ENCODE measurements around the gene KLHL25.

KLHL25 gene

DNA sequence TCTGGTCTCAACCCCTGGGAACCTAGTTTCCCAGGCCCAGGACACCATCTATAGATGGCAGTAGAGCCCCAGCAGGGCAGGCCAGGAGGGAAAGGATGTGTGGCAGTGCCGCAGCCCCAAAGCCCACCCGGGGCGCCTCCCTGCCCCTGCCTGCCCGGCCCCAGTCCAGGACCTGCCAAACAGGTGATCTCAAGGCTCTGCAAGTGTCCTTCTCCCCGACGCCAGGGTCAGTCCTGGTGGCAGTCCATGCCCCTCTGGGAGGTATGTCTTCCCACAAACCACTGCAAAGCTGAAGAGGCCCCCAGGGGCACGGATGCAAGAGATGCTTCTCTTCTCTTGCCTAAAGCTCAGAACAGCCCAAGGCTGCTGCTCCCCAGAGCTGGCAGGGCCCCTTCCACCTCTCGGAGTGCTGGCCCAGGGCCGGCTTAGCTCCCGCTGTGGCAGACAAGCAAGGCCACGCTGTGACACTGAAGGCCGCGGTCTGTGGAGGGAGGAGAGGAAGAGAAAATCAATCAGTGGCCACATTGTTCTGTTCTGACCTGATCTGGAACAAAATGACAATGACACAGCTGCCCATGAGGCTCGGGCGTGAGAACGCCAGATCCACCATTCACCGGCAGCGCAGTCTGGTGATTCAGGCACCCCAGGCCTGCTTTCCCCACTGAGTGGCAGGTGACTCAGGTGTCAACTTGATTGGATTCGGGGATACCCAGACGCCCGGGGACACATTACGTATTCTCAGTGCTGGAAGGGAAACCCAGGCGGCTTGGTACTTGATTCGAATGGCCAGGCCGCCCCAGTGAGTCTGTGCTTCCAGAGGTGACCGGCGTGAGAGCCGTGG is 34.0 kb downstream of the KLHL25 start:
- DNase-seq, result no peak

DNA sequence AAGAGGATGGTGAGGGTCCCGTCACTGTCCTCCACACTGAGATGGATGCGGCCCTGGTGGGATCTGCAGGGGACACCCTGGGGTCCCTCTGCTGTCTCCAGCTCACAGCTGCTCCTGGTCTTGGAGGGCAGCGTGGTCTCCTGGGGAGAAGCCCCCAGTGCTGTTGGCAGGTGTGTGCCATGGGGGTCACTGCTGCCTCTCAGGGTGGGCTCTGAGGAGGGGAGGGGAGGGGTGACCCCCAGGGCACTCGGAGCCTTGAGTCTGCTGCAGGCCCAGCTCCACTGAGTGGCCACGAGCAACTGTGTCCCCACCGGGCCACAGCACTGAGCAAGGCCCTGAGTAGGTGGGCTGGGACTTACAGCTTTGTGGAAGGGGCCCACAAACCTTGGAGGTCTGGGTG is 34.7 kb downstream of the KLHL25 start:
- no peak for DNase-seq

DNA sequence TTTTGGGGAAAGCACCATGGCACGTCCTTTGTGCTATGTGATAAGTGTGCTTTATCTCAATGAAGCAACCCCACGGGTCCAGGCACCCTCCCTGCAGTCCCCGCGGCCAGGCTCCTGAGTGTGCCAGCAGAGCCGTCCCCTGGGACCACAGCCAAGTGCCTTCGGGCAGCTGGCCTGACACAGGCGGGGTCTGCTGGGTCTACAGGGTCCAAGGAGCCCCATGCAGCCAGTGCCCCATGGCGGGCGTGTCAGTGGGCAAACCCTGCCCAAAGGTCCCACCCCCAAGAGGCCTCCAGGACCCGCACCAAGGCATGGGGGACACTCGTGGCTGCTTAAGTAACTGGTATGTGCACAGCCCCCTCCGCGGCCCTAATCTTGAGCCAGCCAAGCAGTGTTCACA is 35.3 kb downstream of the KLHL25 start:
- DNase-seq, result no peak

DNA sequence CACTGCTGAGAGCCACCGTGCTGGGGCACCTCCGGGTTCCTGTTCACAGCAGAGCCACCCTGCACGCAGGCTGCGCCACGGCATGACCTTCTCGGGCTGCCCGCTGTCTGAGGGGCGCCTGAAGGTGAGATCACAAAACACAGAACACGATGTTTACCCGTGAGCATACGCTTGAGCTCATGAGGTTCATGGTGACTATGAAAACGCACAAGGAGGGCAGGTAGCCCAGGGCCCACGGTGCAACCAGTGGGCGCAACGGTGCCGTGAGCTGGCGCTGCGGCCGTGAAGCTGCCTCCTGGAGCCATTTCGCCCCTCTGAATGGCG is 36.1 kb downstream of the KLHL25 start:
- no peak for DNase-seq

DNA sequence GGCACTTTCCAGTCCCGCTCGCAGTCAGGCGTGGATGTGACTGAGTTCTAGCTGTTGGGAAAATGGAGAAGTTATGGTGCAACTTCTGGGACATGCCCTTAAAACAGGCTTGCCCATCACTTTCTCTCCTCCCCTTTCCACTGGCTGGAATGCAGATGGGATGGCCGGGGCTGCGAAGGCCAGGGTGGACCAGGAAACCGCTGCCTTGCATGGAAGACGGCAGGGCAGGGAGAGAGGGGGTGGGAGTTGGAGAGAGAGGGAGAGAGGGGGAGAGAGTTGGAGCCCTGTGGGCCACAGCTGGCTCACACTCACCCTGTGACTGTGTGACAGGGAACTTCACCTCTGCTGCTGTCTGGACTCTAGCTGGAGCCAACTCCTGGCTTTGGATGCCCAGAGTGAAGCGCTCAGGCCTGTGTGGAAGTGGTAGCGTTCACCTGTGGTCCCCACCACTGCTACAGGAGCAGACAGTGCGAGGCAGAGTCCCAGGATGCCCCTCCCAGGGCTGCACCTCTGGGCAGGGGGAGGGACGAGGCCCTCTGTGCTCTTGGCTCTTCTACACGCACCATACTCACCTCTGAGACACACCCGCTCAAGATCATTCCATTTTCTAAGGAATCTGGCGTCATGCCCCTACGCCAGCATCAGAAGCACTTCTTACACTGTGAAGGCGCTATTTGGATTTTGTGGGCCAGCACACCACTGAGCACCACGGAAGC is 36.6 kb downstream of the KLHL25 start:
- DNase-seq, result no peak

DNA sequence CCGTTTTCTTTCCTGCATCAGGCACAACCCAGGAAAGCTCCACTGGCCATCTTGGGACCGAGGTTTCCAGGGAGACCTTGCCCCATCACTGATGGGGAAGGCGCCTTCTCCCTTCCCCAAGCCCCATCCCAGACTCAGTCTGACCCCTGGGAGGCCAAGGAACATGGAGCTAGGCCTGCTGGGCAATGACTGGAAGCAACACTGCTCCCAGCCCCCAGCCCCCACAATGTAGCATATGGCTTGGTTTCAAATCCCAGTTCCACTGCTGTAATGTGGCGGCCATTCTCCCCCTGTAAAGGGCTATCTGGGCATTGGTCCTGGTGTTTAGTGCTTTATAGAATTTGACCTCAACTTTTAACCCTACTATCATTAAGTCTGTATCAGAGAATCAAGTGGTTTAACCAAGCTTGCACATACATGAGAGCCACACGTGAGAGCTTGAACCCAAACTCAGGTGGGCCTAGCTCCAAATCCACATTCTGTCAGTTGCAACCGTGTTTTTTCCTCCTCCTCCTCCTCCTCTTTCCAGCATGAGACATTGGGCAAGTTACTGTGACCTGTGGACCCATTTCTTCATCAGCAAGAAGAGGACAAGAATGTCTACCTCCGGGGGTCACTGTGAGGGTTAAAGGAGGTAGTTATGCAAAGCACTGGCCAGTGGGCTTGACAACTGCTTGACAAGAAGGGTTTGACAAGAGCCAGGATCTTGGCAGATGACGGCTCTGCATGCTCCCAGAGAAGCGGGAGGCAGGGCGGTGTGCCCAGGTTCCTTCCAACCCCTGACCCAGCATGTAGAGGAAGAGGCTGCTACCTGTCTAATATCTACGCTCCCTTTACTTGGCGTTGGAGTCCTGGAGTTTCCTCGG is 37.4 kb downstream of the KLHL25 start:
- DNase-seq, result no peak

DNA sequence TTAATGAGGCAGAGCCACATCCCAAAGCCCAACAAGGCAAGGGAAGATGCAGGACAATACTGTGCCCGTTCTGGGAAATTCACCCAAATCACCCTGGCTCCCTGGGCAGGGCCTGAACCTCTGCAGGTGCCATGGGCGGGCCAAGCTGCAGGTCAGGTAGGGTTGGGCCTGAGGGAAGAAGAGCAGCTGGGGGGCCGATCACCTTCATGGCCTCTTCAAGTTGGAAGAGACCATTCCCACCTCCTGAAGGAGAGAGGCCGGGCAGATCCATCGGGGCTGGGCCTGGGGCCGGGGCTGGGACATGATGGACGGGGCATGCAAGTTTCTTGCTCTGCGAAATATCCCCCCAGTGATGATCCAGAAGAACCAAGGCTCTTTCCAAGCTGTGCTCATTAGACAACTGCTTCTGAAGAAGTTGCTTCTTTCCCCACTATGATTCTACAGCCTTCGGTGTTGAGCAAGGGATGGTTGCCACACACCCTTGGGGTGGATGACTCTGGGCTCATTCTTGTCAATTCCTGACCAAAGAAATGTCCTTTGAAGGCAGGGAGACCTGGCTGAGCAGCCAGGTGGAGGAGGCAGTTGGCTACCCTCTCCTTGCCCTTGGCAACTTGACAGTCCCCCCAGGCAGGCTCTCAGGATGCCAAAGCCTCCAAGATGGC is 38.2 kb downstream of the KLHL25 start:
- DNase-seq, result no peak

DNA sequence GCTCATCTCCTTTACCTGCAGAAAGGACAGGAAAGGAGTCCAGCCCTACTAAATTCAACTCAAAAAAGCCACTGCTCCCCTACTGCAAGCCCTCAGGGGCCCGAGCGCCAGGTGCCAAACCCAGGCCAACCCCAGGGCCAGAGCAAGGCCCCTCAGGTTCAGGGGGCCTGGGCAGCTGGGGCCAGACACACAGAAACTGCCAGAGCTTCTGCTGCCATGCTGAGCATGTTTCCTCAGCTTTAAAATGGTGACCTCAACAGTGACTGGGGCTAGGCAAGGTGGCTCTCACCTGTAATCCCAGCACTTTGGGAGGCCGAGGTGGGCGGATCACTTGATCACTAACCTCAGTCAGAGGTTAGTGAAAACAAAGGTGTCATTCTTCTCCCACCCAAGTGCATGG is 38.8 kb downstream of the KLHL25 start:
- no peak for DNase-seq

DNA sequence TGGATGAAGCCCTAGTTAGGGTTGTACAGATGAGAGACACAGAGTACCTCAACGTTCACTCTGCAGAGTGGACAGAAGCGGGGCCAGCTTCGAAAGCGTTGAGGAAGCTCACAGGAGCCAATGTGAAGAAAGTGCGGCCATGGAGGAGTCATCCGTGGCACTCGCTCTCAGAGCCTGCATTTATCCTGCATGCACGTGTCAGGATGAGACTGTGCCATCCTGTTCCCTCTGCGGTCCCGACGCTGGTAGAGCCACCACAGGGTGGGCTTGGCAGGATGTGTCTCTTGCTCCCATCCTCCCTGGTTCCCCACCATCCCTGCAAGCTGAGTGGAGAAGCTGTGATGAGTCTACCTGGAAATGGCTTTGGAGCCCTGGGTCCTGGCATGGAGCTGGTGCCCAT is 39.3 kb downstream of the KLHL25 start:
- DNase-seq, result no peak

DNA sequence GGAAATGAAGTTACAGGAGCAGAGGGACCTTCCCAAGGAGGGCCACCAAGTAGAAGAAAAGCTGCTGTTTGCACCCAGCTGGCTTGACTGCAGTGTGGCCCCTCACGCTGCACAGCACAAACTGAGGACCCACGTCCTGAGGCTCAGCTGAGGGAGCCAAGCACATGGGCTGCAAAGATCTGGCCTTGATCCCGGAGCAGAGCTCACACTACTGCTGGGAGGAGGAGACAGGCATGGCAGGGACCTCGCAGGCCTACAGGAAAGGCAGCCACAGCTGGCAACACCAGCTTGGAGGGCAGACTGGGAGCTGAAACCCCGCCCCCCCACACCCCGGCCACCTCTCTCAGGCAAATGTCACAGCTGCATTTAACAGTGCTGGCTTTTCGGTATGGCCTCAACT is 39.7 kb downstream of the KLHL25 start:
- DNase-seq, result no peak

DNA sequence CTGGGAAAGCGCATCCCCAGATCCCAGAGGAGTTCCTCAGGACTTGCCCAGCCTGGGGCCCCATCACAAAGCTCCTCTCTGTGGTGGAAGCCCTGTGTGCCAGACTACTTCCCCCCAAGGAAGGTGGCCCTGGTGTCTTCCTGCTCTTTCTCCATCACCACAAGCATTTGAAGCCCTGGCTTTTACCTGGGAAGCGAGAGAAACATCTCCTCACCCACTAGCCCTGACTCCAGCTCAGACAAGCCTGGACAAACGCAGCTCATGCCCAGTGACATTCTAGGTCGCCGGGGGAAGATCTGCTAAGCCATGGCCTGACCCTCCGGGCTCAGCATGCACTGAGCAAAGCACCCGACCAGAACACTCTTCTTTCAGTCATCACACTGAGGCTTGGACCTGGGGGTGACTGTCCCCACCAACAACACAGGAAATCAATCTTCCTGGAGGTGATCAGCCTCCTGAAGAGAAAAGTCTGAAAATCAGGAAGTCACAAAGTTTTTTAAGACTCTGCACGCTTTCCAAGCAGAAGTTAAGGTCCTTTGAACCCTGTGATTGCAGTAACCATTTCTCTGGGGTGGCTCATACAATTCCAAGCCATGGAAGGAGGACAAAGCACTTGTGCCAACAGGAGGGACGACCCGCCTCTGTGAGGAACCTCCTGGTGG is 40.8 kb downstream of the KLHL25 start:
- no peak for DNase-seq

DNA sequence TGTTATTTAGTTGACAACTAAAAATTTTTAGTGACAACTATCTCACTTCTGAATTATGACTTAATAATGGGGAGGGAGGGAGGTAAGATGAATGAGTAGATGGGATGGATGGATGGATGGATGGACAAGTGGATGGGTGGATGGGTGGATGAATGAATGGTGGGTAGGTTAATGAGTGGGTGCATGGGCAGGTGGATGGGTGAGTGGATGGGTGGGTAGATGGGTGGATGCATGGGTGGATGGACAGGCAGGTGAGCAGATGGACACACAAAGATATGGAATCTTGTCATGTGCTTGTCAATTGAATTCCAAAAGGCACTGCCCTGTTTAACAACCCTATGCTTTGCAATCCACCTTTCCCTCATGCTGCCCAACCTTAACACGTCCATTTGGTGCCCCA is 41.5 kb downstream of the KLHL25 start:
- DNase-seq, result no peak

DNA sequence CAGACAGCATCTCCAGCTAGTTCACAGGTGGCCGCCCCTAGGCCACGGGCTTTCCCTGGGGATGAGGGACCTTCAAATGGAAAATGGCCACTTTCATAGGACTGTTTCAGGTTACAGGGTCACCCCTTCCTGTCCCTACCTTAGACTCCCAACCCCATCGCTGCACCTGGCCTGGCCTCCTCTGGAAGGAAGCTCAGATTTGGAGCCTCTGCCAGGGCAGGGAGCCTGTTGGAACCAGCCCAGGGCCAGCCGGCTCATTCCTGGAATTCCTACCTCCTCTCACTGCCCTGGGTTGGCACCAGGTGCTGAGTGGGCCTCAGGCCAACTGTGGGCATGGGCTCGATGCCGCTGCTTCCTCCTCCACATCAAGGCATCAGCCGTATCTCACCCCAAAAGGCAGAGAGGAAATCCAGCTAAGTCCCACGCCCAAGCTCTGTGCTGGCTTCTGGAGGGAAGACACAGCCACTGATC is 42.2 kb downstream of the KLHL25 start:
- no peak for DNase-seq

DNA sequence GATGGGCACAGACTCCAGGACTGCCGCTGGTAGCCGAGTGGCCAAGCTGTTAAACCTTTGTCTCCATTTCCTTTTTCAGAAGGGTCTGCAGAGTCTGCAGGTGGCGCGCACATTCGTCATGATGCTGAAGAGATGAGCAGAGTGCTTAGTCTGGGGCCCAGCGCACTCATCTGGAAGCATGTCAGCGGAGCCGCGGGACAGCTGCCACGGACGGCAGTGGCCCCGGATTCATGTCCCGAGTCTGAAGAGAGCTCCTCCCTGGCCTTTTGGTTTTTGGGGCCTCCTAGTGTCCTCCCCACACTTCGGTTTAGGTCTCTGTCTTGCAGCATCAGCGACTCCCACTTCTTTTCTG is 42.6 kb downstream of the KLHL25 start:
- no peak for DNase-seq

DNA sequence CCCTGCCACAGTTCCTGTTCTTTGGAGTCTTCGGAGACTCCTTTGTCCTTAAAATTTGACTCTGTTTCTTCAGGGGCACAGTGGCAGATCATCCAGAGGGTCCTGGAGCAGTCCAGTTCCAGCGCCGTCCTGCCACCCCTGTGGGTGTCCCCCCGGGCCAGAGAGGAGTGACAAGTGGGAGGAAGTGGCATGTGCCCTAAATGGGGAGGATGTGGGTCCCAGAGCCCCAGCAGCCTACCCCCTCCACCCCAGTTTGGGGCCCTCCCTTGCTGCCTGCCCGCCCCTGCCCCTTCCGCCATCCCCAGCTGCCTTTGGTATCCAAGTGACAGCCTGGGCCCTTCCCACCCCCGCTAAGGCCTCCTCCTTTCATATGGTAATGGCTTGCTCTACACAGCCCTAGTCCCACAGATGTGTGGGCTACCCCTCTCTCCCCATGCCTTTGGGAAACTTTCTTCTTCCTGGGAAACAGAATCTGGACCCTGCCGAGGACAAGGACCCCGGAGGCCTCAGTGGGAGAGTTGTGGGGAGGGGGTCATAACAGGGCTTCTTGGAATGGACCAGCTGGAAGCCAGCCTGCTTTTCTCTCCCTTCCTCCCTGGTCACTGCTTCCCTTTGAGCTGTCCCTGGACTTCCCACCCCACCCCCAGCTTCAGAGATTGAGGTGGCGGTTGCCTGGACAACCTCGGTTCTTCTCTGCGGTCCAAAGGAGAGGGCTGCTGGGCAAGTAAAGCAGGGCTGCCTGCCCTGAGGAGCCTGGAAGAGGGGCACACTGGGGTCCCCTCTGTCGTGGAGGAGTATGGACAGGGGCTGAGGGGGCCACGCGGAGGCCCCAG is 43.2 kb downstream of the KLHL25 start:
- no peak for DNase-seq

DNA sequence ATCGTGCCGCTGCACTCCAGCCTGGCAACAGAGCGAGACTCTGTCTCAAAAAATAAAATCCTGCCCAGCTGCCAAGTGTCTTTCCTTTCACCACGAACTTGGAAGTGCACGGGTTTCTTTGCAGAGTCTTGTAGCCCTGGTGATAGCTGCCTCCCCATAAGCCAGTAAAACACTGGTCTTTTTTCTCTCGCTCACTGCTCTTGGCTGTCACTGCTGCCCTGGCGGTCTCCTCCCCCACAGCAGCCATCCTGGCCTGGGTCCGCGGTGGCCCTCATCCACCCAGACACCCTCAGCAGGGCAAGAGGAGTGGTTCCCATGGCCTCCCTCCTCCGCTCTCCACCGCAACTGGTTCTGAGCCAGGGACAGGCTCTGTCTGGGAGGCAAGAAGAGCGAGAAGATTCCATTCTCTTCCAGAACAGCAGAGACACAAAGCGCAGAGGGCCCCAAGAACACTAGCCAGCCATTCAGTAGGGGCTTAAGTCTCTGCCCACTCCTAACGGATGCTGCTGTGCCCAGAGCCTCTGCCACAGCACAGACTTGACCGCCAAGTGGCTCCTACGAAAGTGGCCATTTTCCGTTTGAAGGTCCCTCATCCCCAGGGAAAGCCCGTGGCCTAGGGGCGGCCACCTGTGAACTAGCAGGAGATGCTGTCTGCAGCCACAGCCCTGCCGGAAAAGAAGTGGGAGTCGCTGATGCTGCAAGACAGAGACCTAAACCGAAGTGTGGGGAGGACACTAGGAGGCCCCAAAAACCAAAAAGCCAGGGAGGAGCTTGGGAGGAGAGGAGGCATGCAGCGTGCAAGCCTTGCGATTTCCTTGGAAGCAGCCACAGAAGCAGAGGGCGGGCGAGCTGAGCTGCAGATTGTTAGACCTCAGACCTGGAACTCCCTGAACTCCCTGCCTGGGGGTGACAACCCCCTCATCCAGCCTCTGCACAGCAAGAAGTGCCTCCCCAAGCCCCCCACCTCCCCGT is 44.1 kb downstream of the KLHL25 start:
- DNase-seq, result no peak

DNA sequence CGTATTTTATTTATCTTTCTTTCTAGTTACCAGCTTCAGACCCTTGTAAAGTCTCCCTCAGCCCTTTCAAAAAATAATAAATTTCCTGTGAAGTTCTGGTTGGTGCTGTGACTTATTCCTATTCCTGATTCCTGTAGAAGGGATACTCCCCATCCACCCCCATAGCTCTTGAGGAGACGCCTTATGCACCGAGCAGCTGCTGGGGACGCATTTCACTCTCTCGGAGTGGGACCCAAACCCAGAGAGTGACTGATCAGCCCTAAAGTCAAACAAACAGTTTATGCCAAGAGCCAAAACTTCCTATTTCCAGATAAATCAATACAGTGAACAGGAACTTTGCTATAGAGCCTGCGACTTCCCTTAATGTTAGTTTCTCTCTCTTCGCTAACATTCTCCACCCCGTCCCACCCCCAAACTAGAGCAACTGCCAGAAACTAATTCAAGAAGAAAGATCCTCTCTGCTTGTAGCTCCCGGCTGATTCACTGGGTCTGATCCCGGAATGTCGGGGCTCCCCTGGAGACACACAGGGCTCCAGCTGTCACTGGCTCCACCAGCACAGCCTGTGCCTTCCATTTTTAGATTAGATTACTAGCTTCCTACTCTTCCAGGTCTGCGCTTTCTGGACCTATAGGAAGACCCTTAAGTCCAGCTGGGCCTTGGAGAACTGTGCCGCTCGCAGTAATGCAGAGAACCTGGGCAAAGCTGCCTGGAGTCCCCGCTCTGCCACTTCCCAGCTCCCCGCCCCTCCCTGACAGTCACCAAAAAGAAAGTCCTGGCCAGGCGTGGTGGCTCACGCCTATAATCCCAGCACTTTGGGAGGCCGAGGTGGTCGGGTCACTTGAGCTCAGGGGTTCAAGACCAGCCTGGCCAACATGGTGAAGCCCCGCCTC is 45.2 kb downstream of the KLHL25 start:
- DNase-seq, result no peak

DNA sequence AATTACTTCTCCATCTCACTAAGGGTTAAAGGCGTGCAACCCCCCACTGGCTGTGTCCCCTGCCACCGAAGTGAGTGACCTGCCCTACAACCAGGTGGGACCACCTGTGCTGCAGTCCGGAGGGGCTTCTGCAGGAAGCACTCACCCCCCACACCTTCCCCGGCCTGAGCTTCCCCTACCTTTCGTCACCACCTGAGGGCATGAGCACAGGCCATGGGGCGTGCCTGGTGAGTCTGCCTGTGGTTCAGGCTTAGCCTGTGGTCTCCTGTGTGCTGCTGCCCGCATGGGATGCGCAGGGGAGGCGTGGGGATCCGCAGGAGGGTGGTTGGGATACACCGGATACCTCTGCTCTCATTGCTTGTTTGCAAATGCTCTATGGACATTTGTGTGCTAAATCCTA is 46.0 kb downstream of the KLHL25 start:
- DNase-seq, result no peak

DNA sequence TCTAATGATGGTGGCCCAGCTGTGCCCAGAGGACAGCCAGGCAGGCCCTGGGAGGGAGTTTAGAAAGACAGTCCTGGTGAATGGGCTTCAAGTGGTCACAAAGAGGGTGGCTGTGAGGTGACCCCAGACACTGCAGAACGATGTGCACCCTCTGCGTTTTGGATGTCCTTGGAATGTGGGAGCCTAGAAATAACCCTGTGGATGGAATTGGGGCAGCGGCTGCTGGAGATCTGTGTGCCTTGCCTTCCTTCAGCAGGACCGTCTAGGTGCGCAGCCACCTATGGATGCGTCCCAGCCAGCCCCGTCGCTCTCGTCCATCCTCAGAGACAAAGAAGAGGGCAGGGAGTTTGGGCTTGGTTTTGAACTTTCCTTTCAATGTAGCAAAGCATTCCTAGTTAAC is 46.5 kb downstream of the KLHL25 start:
- DNase-seq, result no peak
